Nucleus accumbens (tissue), 56 donors: ENCODE data around the gene CCDC102B.
"Not testable (repeated sequence)": the region's sequence is repeated elsewhere in the genome, so short reads cannot be mapped to it uniquely, and the experiment has no call there.

Source experiments
- DNase-seq, 56 donors: peaks; one replicate each; lab custom pipeline; 2025; lab: John Stamatoyannopoulos, UW

The CCDC102B gene

GRCh38 chr18:68797871-68798270 is at the start of gene CCDC102B:
TSS of gene CCDC102B (plus strand) at chr18:68798080. CDS start at chr18:68836764, 38,684 bp downstream.
- DNase-seq, result no peak

GRCh38 chr18:68757126-68757525 is 40.8 kb upstream of the CCDC102B start:
- no peak for DNase-seq

GRCh38 chr18:68759308-68759707 is 38.6 kb upstream of the CCDC102B start:
- DNase-seq, result no peak

- DNase-seq, result no peak
Measured at GRCh38 chr18:68763083-68763482, 34.8 kb upstream of the CCDC102B start.

- DNase-seq, result no peak
Measured at GRCh38 chr18:68764016-68764415, 33.9 kb upstream of the CCDC102B start.

- DNase-seq, result no peak
Measured at GRCh38 chr18:68766433-68766832, 31.4 kb upstream of the CCDC102B start.

- DNase-seq, result no peak
Measured at GRCh38 chr18:68769461-68769860, 28.4 kb upstream of the CCDC102B start.

GRCh38 chr18:68772268-68772667 is 25.6 kb upstream of the CCDC102B start:
- no peak for DNase-seq

- no peak for DNase-seq
Measured at GRCh38 chr18:68778280-68778886, 19.5 kb upstream of the CCDC102B start.

GRCh38 chr18:68779169-68779568 is 18.7 kb upstream of the CCDC102B start:
- DNase-seq, result no peak

GRCh38 chr18:68780802-68781635 is 16.9 kb upstream of the CCDC102B start:
- DNase-seq, result no peak

GRCh38 chr18:68783506-68783905 is 14.4 kb upstream of the CCDC102B start:
- no peak for DNase-seq

- no peak for DNase-seq
Measured at GRCh38 chr18:68784071-68784470, 13.8 kb upstream of the CCDC102B start.

GRCh38 chr18:68790290-68790689 is 7.6 kb upstream of the CCDC102B start:
- not testable (repeated sequence) for DNase-seq

GRCh38 chr18:68791801-68792200 is 6.1 kb upstream of the CCDC102B start:
- no peak for DNase-seq

GRCh38 chr18:68793951-68794350 is 3.9 kb upstream of the CCDC102B start:
- DNase-seq, result no peak

GRCh38 chr18:68796936-68797690 is 767 bp upstream of the CCDC102B start:
- no peak for DNase-seq

- no peak for DNase-seq
Measured at GRCh38 chr18:68800075-68800474, 2.2 kb downstream of the CCDC102B start.

GRCh38 chr18:68803356-68803755 is 5.5 kb downstream of the CCDC102B start:
- no peak for DNase-seq

- DNase-seq, result no peak
Measured at GRCh38 chr18:68817584-68817983, 19.7 kb downstream of the CCDC102B start.

- DNase-seq, result no peak
Measured at GRCh38 chr18:68818584-68818983, 20.7 kb downstream of the CCDC102B start.
